Adipocyte (in vitro differentiated cells): ENCODE measurements around the gene TRIM54.
A peak's percentile ranks its signal among the peaks of the same experiment; 100 is the strongest.
"Not testable (repeated sequence)": the region's sequence is repeated elsewhere in the genome, so short reads cannot be mapped to it uniquely, and the experiment has no call there.

ENCODE experiments used
- DNase-seq: peaks from one replicate; pipeline ENCODE4 v3.0.0-alpha.2; 2015; ENCODE audit warnings: low read depth
- H3K27me3 ChIP-seq: replicated peaks from 2 replicates; pipeline ENCODE4 v1.7.0; 2013; ENCODE audit warnings: mild to moderate bottlenecking, low read length, moderate library complexity; ENCODE audit not compliant: control insufficient read depth, insufficient read depth
- H3K36me3 ChIP-seq: 2 replicates; pipeline ENCODE4 v1.7.0; 2013; ENCODE audit warnings: low read length, mild to moderate bottlenecking, moderate library complexity; ENCODE audit not compliant: control insufficient read depth, insufficient read depth, severe bottlenecking
- H3K4me1 ChIP-seq: 2 replicates; pipeline ENCODE4 v1.7.0; 2013; ENCODE audit warnings: mild to moderate bottlenecking, low read length, moderate library complexity; ENCODE audit not compliant: control insufficient read depth, insufficient read depth
- H3K4me3 ChIP-seq: 2 replicates; pipeline ENCODE4 v1.7.0; 2013; ENCODE audit warnings: mild to moderate bottlenecking, low read length, moderate library complexity
- H3K9ac ChIP-seq: 2 replicates; pipeline ENCODE4 v1.7.0; 2013; ENCODE audit warnings: mild to moderate bottlenecking, low read length, moderate library complexity
- H3K9me3 ChIP-seq: 2 replicates; pipeline ENCODE4 v1.7.0; 2013; ENCODE audit warnings: mild to moderate bottlenecking, low read length, moderate library complexity; ENCODE audit not compliant: control insufficient read depth

Gene TRIM54

DNA sequence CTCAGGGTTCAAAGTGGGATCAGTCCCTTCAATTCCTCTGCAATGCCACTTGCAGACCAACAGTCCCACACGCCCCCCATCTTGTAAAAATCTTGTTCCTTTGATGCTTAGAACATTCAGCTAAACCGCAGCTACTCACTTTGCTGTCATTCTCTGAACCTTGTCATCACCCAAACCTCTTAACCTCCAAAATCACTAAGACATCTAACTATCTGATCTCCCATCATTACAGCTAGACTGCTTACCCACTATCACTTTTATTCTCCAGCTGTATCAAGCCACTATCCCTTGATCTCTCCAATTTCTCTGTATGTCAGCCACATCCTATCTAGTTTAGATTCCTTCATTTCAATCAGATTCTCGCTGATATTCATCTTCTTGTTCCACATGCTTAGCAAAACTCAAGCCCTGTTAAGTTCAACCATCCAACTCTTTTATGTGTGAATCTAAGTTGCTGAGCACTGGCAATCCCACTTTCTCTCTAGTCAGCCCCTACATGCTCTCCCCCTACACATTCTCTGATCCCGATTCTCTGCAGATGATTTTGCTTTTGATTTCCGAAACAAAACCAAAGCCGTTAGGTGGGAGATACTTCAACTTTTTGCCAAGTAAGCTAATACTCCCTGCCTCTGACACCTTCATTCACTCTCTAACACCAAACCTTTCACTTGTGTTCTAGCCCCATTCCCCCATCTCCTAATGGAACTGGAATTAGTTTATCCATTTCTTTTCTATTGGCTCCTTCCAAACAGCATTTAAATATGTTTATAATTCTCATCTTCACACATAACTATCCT, 69.8 kb downstream of the TRIM54 start:
- no peaks in the 10 kb centered on the region for H3K27me3 ChIP-seq
- H3K9ac ChIP-seq: no peak overlapping the region
- H3K9me3 ChIP-seq: no peaks in the 10 kb centered on the region
- H3K4me3 ChIP-seq: no peak overlapping the region
- H3K36me3 ChIP-seq: peaks cover 6% of the 10 kb centered on the region
- peaks cover 37% of the 10 kb centered on the region for H3K4me1 ChIP-seq
- no peak for DNase-seq

DNA sequence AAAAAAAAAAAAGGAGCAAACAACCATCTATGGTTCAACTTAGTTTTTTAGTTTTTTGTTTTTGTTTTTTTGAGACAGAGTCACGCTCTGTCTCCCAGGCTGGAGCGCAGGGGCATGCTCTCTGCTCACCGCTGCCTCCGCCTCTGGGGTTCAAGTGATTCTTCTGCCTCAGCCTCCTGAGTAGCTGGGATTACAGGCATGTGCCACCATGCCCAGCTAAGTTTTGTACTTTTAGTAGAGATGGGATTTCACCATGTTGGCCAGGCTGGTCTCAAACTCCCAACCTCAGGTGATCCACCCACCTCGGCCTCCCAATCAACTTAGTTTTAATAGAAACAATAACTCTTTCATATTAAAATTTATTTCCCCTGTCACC, 71.1 kb downstream of the TRIM54 start:
- DNase-seq, H3K27me3 ChIP-seq, H3K36me3 ChIP-seq, H3K9me3 ChIP-seq, H3K9ac ChIP-seq: not testable (repeated sequence)
- Histone ChIP-seq H3K4me3 (peak overlapping the region; percentile 63), H3K4me1 (peaks cover 34% of the 10 kb centered on the region)

DNA sequence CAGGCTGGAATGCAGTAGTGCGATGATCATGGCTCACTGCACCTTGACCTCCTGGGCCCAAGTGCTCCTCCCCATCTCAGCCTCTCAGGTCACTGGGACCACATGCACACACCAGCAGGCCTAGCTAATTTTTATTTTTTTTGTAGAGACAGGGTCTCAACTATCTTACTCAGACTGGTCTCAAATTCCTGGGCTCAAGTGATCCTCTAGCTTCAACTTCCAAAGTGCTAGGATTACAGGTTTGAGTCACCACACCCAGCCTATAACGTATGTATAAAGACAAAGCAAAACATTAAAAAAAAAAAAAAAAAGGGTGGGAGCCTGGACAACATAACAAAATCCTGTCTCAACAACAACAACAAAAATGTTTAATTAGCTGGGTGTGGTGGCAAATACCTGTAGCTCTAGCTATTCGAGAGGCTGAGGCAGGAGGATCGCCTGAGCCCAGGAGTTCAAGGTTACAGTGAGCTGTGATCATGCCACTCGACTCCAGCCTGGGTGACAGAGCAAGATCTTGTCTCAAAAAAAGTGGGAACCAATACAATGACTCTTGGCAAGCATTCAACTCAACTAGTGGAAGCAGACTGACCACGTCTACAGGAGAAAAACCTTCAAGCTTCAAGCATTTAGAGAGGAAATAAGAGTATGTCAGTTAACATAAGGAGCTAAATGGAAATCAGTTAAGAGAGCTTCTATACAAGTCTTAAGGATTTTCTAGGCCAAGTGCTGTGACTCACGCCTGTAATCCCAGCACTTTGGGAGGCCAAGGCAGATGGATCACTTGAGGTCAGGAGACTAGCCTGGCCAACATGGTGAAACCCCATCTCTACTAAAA, 71.8 kb downstream of the TRIM54 start:
- Histone ChIP-seq H3K36me3 (peaks cover 6% of the 10 kb centered on the region), H3K9ac (peak overlapping the region; percentile 48), H3K27me3 (no peaks in the 10 kb centered on the region), H3K4me1 (peaks cover 35% of the 10 kb centered on the region), H3K9me3 (no peaks in the 10 kb centered on the region), H3K4me3 (peak overlapping the region; percentile 63)
- DNase-seq: peak; percentile 20

DNA sequence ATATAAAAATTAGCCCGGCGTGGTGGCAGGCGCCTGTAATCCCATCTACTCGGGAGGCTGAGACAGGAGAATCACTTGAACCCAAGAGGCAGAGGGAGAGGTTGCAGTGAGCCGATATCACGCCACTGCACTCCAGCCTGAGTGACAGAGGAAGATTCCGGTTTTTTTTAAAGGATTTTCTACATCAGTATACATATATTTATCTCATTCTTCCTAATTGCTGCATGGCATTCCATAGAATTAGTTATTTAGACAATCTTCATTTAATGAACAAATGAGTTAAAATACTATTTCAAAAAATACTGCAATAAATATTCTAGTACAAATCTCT, 72.3 kb downstream of the TRIM54 start:
- DNase-seq: no peak
- peaks cover 6% of the 10 kb centered on the region for H3K36me3 ChIP-seq
- no peak overlapping the region for H3K9ac ChIP-seq
- no peaks in the 10 kb centered on the region for H3K9me3 ChIP-seq
- H3K4me1 ChIP-seq: peaks cover 35% of the 10 kb centered on the region
- no peaks in the 10 kb centered on the region for H3K27me3 ChIP-seq
- no peak overlapping the region for H3K4me3 ChIP-seq

DNA sequence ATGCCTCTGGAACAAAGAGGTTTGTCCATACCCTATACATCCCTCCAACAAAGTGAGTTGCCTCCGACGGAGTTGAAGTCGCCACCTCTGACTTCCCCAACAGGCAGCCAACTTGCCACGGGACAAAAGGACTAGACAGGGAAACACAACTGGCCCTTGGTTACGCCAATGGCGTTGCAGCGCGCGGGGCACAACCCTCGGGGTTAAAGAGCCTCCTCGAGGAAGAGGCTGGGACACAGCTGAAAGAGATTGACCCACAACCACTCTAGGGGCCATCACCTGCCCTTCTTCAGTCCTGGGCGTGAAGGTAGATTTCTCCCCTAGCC, 73.8 kb downstream of the TRIM54 start:
- peaks cover 35% of the 10 kb centered on the region for H3K4me1 ChIP-seq
- H3K9me3 ChIP-seq: no peaks in the 10 kb centered on the region
- no peaks in the 10 kb centered on the region for H3K27me3 ChIP-seq
- H3K9ac ChIP-seq: peak overlapping the region; percentile 100
- peak overlapping the region; percentile 97 for H3K4me3 ChIP-seq
- peak; percentile 65 for DNase-seq
- H3K36me3 ChIP-seq: no peaks in the 10 kb centered on the region

DNA sequence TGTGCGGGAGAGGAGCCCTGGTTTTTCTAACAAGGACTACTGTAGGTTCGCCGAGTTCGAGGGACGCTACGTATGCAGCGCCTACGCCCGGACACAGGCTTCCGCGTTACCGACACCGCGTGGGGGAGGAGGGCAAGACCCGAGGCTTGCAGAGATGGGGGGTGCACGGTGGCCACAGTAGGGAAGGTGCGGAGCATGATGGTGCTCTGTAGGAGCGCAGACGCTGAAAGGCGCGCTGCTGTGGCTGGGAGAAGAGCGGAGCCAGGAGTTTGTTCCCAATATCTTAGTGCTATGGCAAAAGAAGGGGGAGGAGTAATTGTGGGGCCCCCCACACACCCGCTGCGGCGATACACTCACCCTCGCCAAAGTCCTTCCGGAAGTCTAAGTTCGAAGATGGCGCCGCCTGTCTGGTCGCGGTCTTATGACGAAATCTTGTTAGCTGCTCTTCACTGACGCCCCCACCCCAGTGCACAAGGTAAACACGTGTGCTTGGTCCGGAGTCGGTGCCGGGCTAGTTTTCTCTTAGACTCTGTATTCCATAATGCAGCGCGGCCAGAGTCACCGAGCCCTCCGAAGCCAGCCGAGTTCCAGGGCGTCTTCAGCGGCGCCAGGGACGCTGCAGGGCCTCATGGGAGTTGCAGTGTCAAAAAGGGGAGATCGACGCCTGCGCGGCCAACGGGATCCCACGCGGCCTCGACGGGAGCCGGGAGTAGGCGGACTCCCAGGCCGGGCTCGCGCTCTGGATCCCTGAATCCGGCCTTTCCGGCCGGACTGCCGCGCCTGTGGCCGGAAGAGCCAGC, 74.4 kb downstream of the TRIM54 start, which contains the start of gene GTF3C2:
TSS of gene GTF3C2 (minus strand) at position 383 of the 800 bp plus-strand sequence. CDS start 13,210 bp downstream, outside the sequence.
- DNase-seq: peak; percentile 98
- Histone ChIP-seq H3K4me3 (peak within 1 kb of the TSS; percentile 97), H3K4me1 (peaks cover 35% of the 10 kb centered on the region), H3K27me3 (no peaks in the 10 kb centered on the region), H3K9ac (peak within 1 kb of the TSS; percentile 100), H3K9me3 (no peaks in the 10 kb centered on the region), H3K36me3 (no peaks in the 10 kb centered on the region)
